GM21515 (cell line): ENCODE measurements around the gene AQP9.

ENCODE experiments used
- ATAC-seq: cut with Tn5 transposase; IDR thresholded peaks from one replicate; pipeline ENCODE4 v1.9.1; 2021; ENCODE audit not compliant: unreplicated experiment

AQP9 gene

GRCh38 chr15:58139276-58139988, 1.3 kb downstream of the AQP9 start:
- no peak for ATAC-seq

GRCh38 chr15:58139989-58140522, 1.9 kb downstream of the AQP9 start:
- no peak for ATAC-seq

GRCh38 chr15:58141894-58142293, 3.7 kb downstream of the AQP9 start:
- no peak for ATAC-seq

GRCh38 chr15:58142827-58143461, 4.8 kb downstream of the AQP9 start:
- ATAC-seq, result no peak

- ATAC-seq, result no peak
Observed at GRCh38 chr15:58145606-58146005, 7.4 kb downstream of the AQP9 start.

- ATAC-seq, result no peak
Observed at GRCh38 chr15:58146211-58146610, 8.0 kb downstream of the AQP9 start.

GRCh38 chr15:58146749-58147148, 8.6 kb downstream of the AQP9 start:
- ATAC-seq, result no peak

GRCh38 chr15:58147171-58147611, 9.0 kb downstream of the AQP9 start:
- ATAC-seq, result no peak

GRCh38 chr15:58148120-58148519, 9.9 kb downstream of the AQP9 start:
- ATAC-seq, result no peak

- no peak for ATAC-seq
Observed at GRCh38 chr15:58148633-58149445, 10.7 kb downstream of the AQP9 start.

GRCh38 chr15:58154769-58155168, 16.6 kb downstream of the AQP9 start:
- no peak for ATAC-seq

GRCh38 chr15:58159827-58160386, 21.7 kb downstream of the AQP9 start:
- ATAC-seq, result no peak

- no peak for ATAC-seq
Observed at GRCh38 chr15:58161436-58161930, 23.3 kb downstream of the AQP9 start.

- ATAC-seq, result no peak
Observed at GRCh38 chr15:58163985-58164384, 25.8 kb downstream of the AQP9 start.

GRCh38 chr15:58164926-58165325, 26.7 kb downstream of the AQP9 start:
- ATAC-seq, result no peak

- ATAC-seq, result no peak
Observed at GRCh38 chr15:58165661-58166060, 27.5 kb downstream of the AQP9 start.

GRCh38 chr15:58167095-58167691, 29.0 kb downstream of the AQP9 start:
- no peak for ATAC-seq

GRCh38 chr15:58169934-58170333, 31.8 kb downstream of the AQP9 start:
- ATAC-seq, result no peak

GRCh38 chr15:58171476-58172061, 33.4 kb downstream of the AQP9 start:
- no peak for ATAC-seq

- no peak for ATAC-seq
Observed at GRCh38 chr15:58174709-58175108, 36.5 kb downstream of the AQP9 start.
